CD4-positive, alpha-beta T cell treated with Interleukin-17A for 4 hours (primary cell): ENCODE measurements around the gene SEPTIN12.

Experiments used
- DNase-seq: peaks from one replicate; pipeline ENCODE4 v3.0.0-alpha.2; 2020; ENCODE audit warnings: mixed read lengths

SEPTIN12 gene, protein sequence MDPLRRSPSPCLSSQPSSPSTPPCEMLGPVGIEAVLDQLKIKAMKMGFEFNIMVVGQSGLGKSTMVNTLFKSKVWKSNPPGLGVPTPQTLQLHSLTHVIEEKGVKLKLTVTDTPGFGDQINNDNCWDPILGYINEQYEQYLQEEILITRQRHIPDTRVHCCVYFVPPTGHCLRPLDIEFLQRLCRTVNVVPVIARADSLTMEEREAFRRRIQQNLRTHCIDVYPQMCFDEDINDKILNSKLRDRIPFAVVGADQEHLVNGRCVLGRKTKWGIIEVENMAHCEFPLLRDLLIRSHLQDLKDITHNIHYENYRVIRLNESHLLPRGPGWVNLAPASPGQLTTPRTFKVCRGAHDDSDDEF

DNA sequence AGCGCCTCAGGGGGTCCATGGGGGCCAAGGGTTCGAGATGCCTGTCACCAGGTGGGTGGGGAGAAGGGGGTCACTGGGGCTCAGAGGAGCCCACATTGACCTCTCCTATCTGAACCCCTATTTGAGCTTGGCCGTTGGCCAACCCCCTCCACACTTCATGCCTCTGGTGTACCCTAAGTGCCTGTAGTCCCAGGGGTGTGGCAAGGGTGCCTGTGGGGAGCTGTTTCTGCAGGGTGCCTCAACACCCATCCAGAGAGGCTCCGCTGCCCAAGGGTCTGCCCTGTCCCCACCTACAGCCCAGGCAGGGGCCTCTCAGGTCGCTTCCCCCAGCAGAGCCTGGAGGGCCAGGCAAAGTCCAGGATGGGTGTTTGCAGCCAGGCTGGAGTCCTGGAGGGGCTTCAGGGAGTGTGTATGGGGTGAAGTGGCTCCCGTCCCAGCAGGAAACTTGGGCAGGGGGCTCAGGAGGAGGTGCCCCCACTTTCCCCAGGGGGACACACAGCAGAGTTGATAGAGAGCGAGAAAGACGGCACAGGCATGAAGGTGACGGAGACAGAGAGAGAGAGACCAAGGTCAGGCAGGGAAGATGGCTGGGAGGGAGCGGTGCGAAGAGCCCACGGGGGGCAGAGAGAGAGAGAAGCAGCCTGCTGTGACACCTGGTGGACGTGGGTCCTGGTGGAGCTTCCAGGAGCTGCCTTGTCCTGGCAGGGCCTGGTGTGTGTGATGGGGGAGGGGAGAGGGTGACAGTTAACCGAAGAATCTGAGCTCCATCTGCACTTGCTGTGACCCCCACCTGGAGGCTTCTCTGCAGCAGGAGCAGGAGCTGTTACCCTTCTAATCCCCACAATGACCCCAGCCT lies at the start of gene SEPTIN12:
Gene SEPTIN12 (minus strand): TSS at position 719 of the 856 bp plus-strand sequence. CDS start 700 bp downstream, at position 19.
- no peak for DNase-seq

DNA sequence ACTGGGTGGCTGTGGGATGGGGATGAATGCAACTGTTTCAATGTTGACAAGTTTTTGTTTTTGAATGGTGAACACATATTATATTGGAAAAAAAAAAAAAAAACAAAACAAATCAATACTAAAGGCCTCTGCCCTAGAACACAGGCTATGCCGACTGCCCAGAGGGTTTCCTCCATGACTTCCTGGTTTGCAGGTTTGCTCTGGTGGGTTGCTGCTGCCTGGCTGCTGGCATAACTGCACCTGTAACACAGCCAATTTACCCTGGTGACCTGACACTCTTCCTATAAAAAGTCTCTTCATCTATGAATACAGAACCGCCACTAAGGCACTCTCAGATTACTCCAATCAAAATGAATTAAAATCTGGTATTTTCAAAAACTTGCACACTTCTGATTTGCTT lies 48.6 kb upstream of the SEPTIN12 start:
- DNase-seq: no peak

DNA sequence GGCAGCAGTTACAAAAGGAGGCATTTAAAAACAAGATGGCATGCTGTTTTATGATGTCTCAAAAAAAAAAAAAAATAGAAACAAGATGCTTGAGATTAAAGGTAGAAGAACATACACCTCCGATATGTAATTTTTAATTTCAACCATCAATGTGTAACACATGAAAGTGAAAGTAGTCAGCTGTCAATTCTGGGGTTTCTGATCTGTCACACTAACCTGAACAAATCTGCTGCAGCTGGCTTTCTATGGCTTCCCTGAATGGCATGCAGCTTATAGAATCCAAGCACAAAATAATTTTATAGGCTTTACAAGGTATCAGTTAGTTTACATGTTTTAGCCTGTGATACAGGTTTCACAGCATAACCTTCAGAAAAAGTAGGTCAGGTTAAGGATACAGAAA lies 45.4 kb upstream of the SEPTIN12 start:
- DNase-seq: no peak

DNA sequence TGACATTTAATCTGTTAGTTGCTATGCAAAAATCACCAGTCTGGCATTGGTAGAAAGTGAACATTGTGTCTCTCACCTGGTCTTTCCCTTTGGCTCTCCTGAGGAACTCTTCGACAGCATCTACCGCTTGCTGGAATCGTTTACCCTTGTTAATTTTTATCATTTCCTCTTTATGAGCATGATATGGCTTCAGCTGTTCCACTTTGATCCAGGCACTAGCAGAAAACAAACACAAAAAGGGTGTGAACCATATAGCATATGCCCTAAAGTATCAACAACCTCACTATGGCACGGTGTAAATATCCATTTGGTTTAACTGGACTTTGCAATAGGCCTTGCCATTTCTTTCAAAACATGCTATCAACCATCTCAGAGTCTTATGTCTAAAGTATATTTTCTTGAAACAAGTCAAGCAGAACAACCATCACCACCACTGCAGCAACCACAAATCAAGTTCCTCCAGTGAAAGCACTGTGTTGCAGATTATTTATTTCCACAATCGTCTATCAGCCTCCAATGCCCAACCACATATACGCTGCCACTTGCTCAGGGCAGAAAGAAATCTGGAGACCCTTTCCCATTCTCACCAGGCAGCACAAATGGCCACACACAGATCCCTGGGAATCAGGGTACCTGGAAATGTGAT lies 44.7 kb upstream of the SEPTIN12 start:
- no peak for DNase-seq

DNA sequence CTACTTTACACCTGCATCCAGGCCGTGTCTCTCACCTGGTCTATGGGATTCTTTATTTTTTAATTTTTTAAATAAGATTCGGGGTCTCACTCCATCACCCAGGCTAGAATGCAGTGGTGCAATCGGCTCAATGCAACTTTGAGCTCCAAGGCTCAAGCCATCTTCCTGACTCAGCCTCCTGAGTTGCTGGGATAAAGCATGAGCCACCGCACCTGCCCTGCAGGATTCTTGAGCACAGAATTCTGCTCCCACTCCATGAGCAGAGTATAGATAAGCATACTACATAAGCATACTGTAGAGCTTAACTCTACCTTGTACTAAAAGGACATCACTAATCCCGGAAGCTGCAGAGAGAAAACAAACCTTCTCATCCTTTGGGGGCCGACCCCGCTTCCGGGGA lies 43.5 kb upstream of the SEPTIN12 start:
- no peak for DNase-seq

DNA sequence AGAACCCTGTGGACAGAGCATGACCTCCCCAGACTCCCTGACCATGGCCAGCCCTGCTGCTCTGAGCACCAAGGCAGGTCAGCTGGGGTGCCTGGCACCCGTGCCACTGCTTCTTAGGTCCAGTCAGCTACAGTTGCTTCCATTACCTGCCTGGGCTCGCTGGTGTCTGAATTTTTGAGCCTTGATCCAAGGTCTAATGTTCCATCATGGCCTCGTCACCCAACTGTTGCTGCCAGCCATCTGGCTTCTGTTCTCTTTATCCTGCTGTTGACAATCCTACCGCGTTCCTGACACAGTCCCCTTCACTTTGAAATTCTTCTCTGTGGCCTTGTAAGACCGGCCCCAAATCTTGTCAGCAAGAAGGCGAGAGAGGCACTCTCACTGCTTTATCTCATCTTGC lies 42.3 kb upstream of the SEPTIN12 start:
- no peak for DNase-seq

DNA sequence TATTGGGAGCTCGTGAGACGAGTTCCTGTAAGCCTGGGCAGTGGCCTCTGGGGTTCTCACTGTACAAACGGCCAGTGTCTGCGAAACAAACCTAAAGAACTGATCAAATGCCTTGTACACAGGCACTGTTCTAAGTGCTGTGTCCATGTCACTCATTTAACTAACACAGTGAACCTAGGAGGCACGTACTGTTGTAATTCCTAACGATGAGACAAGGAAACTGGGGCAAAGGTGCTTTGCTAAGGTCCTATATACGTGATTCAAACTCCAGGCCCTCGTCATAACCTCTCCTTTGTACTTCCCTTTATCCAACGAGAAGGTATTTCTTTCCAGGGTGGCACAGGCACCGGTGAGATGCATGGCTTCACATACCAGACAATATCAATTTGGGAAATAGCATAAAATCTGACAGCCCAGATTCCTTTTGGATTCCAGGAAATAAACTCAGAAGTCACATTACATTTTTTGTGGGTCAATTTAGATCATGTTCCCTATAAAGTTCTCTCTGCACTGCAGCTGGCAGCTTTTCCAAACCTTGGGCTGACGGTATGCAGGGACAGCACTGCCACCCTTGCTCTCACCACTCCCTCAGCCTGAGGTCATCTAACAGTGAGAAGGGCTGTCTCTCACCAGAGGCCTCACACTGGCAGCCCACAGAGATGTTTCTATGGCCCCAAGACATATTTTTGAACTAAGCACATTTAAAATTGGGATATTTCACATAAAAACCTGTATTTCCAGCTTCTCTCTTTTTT lies 40.6 kb upstream of the SEPTIN12 start:
- no peak for DNase-seq

DNA sequence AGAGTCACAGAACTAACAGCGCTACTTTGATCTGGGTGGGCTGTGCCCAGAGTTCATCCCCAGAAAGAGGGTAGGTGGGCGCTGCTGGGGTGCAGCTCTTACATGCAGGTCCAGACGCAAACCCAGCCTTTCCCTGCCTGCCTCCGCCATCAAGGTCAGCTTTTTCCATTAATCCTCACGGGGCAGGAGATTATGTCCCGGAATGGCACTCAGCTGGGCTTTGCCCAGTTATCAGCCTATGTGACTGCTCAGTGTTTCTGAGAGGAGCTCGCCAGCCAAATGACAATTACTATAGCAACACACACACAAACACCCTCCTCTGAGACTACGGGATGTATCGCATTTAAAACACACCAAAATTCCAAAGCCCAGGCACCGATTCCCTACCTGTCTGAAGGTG lies 38.8 kb upstream of the SEPTIN12 start:
- DNase-seq: no peak

DNA sequence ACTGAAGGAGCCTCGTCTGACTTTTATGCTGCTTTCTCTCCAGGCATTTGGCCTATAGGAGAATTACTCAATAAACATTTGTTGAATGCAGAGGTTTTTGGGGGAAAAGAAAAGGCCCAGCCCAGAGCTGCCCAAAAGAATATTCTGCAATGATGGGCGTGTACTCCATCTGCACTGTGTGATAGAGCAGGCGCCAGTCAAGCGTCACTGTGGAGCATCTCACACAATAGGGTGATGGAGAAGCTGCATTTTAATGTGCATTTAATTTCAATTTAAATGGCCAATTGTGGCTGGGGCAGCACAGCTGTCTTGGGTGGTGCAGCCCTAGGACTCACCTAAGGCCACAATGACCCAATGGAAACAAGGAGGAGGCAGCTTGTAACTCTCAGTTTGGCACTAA lies 38.4 kb upstream of the SEPTIN12 start:
- DNase-seq: no peak

DNA sequence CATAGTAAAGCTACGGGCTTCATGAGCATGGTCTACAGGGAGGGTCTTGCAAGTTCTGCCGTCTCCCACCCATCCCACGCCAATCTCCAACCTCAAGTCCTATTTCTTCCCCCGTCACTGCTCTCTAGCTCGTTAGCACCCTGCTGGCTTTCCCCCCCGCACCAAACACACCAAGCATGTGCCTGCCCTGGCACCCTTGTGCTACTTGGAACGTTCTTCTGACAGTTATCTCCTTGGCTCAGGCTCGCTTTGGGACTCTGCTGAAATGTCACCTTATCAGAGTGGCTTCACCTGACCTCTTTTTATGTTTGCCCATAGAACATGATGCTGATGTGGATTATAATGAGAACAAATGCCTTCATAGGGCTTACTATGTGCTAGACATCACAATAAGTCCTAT lies 37.1 kb upstream of the SEPTIN12 start:
- no peak for DNase-seq

DNA sequence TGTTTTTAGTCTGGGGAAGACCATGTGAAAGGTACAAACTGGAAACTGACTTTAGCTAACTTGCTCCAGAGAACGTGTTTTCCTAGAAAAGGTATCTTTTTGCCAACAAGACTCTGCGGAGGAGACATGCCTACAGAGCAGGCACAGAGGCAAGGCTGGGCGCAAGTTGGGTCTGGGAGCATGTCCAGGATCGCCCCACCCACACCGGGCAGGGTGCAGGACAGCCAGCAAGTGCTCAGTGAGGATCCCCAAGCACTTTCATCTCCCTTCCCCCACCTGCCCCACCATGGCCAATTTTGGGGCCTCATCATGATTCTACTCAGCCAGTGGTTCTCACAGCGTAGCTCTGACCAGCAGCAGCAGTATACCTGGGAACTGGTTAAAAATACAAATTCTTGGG lies 32.5 kb upstream of the SEPTIN12 start:
- DNase-seq: no peak

DNA sequence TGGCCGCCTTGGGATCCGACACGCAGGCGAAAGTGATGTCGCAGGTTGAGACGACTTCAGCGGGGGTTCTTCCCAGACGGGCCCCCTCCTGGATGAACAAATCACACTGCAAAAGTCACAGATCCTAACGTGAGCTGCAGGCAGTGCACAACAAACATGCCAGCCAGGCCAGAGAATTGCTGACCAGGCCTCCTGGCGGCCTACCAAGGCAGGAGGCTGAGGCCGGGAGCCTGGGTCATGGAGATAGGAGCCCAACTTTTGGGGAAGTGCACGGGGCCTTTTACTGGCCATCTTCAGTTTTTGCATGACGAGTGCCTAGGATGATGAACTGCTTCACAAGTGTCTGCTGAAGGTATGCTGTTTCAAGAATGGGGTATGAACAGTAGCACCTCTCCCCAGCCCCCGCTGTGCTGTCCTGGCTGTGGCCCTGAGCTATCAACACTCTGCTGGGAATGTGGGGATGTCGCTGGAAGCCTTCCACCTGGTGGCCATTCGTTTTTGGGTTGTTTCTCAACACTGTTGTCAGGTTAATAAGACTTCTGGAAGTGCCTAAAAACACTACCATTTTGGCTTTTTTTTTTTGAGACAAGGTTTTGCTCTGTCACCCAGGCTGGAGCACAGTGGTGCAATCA lies 26.5 kb upstream of the SEPTIN12 start:
- DNase-seq: no peak

DNA sequence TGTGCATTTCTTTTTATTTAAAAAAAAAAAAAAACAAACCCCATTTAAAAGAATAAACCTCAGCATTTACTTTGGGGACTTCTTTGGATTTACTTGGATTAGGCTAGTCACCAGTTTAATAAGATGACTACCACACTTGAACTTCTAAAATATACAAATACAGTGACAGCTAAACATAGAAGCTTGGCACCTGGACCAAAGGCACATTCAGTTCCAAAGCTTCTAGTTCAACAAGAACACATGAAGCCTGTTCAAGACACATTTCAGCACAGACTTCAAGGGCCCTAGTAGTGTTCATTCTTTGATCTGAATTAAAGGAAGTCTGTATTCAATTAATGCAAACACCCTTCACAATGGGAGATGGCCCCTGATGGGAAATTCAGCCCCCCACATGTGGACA lies 25.9 kb upstream of the SEPTIN12 start:
- no peak for DNase-seq

DNA sequence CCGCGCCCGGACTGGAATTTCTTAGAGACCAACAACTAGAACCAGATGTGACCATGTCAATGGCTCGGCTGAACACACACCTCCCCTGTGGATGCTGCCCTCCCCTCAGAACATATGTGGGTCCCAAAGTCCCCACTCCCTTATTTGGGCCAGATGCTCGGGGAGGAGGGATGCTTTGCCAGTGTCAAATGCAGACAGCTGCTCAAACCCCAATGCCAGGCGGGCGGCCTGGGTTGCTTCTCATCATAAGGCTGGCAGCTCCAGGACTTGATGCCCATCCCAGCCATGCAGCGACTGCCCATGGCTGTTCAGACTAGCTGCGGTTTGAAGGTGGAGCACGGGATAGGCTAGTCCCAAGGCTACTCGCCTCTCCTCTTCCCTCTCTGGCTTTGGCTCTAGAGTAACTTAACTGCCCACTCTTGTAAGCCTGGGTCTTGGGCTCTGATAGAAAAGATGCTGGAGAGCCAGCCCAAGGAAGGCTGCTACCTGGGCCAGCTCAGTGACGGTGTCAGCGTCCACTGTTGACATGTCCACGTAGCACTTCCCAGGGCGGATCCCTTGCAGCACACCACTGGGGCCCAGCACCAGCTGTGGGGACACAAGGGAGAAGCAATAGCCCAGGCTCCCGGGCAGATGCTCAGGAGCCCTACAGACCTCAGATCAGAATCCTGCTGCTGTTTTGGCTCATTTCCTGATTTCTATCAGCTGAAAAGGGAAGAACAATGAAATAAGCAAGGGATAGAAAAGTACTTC lies 25.3 kb upstream of the SEPTIN12 start:
- no peak for DNase-seq

DNA sequence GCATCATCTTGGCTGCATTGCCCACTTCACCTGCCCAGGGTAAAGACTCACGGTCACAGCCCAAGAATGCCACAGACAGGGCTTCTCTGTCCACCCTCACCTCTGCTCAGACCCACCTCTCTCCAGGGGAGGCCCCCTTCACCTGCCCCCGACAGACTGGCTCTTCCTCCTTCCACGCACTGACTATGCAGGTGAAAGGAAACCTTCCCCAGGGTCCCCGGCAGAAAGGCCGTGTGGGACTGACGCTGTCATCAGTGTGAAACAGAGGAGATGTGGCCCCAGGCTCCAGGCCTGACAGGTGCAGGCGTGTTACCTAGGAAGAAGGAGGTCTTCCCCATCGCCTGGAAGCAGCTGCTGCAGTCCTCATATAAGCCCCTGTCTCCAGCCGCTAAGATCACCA lies 23.6 kb upstream of the SEPTIN12 start:
- DNase-seq: no peak

DNA sequence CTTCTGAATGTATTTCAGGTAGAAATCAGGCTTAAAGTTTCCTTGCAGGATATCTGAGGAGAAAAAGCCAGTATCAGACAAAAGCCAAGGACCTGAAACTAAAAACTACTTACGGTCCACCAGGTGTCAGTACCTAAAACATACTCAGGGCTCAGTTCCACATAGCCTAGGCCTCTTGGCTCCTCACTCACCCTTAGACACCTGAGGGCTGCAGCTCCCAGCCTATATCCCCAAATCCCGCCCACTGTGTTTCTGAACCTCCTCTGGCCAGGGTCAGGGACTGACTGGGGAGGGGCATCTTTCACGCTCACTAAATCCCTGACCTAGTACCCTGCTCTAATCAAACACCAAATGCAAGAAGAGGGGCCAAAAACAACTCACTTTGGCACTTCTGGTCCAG lies 23.1 kb upstream of the SEPTIN12 start:
- no peak for DNase-seq

DNA sequence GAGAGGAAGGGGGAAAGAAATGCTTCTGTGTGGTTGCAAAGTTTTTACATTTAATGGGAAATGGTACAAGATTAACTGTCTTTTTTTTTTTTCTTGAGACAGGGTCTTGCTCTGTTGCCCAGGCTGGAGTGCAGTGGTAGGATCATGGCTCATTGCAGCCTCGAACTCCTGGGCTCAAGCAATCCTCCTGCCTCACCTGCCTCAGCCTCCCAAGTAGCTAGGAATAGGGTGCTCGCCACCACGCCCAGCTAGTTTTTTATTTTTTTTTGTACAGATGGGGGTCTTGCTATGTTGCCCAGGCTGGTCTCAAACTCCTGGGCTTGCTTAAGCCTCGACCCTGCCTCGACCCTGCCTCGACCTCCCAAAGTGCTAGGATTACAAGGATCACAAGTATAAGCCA lies 18.1 kb upstream of the SEPTIN12 start:
- DNase-seq: no peak

DNA sequence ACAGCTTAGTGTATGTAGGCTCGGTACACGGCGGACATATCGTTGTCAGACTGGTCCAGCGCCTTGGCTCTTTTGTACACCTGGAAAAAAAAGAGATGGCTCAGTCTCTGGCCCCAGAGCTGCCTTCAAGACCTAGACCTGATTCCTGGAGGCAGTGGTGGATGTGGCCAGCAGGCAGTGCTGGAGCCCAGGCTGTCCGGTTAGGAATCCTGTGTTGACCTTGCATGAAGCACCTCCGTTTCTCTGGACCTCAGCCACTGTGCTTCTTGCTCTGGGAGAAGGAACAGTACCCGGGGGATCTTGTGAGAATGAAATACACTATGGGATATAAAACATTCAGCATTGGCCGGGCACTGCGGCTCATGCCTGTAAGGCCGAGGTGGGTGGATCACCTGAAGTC lies 17.1 kb upstream of the SEPTIN12 start:
- no peak for DNase-seq

DNA sequence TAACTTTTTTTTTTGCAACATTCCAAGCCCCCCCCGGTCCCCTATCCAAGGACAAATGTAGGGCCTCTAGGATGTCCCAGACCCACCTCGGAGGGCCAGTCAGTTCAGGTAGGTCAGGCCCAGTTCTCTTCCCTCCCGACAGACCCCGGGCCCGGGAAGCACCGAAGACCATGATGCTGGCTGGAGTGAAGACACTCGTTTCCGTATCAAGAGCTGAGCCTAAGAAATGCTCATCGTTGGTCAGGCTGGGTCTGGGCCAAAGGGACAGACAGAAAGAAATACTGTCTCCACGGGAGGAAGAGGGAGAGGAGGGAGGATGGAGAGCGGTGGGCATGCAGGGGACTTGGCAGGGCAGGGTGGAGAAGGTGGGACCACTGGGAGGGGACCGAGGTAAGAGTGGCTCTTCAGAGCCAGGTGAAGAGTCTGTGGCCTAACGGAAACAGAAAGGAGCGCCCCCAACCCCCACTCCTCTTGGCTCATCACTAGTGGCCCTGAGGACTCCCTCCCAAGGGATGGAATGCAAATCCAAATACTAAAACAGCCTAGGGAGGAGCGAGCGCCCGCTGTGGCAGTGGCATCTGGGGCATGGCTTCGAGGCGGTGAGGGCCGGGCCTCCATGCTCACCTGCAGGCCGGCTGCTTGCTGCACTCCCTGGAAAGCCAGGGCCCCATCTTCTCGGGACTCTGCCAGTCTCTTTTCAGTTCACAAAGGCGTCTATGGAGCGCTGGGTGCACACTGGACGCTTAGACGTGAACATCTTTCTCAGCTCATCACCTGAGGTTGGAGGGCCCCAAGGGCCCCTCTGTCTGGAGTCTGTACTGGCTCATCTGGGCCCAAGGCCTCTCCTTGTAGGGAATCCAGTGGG lies 16.0 kb upstream of the SEPTIN12 start:
- no peak for DNase-seq

DNA sequence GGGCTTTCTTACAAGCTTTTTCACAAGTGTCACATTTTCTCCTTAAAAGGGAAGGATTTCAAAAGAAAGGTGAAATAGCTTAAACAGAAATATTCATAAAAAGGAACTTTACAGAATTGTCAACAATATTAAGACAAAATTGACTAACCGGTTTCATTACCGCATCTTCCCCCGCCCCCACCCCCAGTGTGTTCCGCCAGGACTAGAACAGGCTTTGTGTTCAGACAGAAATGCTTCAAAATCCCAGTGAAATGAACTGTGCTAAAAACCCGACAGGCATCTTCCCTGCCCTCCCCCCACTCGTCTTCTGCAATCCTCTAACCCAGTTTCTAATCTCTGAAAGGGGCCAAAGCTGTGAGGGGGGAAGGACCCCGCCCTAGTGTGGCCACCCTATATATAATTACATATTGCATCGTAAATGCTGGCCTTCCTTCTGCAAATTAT lies 15.3 kb upstream of the SEPTIN12 start:
- DNase-seq: no peak
